SH-SY5Y (cell line): ENCODE measurements around the gene GPR161.

ENCODE experiments used
- GATA2 ChIP-seq: IDR thresholded peaks from 2 replicates; pipeline ENCODE4 v1.6.1; 2011; ENCODE audit warnings: mild to moderate bottlenecking, low read depth, low read length
- GATA3 ChIP-seq: IDR thresholded peaks from 2 replicates; pipeline ENCODE4 v1.6.1; 2011; ENCODE audit warnings: low read depth, mild to moderate bottlenecking, low read length, moderate library complexity

- TF ChIP-seq GATA3 (no peak), GATA2 (no peak)
These were observed 26.9 kb upstream of the GPR161 start for GRCh38 chr1:168163670-168164069.
